Upper lobe of left lung (tissue), 6 donors: ENCODE measurements around the gene TPGS1. TPM values are rescaled to one million over a fixed set of nuclear protein-coding genes. Genes with fewer than 3 reads are reported as not detected.

ENCODE experiments used
- ATAC-seq, 2 donors: fragments of 200-7000 bp; cut with Tn5 transposase; one replicate each; pipeline ENCODE4 v1.9.1; 2022; ENCODE audit warnings: mild to moderate bottlenecking in 2 of 2, moderate library complexity in 2 of 2; ENCODE audit not compliant: low FRiP score in 2 of 2
- DNase-seq, 2 donors: peaks; one replicate each; pipeline ENCODE4 v3.0.0-alpha.2; 2019 to 2020
- H3K27ac ChIP-seq, 4 donors: fragments of 200-600 bp; sonication (generic); one replicate each; pipeline ENCODE4 v1.5.1; 2016 to 2019
- H3K27me3 ChIP-seq, 4 donors: fragments of 200-600 bp; sonication (generic); one replicate each; pipeline ENCODE4 v1.5.1; 2017 to 2019
- H3K36me3 ChIP-seq, 4 donors: fragments of 200-600 bp; sonication (generic); one replicate each; pipeline ENCODE4 v1.5.1; 2016 to 2019
- H3K4me1 ChIP-seq, 4 donors: fragments of 200-600 bp; sonication (generic); one replicate each; pipeline ENCODE4 v1.5.1; 2018 to 2019
- H3K4me3 ChIP-seq, 4 donors: fragments of 200-600 bp; sonication (generic); one replicate each; pipeline ENCODE4 v1.5.1; 2017 to 2019; ENCODE audit warnings: mild to moderate bottlenecking in 2 of 4, moderate library complexity in 1 of 4
- H3K9me3 ChIP-seq, 4 donors: fragments of 200-600 bp; sonication (generic); one replicate each; pipeline ENCODE4 v1.5.1; 2018 to 2019
- CTCF ChIP-seq, 6 experiments: fragments of 450-650 bp in 4 of 6; fragments of 200-600 bp in 2 of 6; sonication (generic) in 2 of 6; IDR thresholded peaks; one replicate each; pipeline ENCODE4 v1.5.1; 2016 to 2019; ENCODE audit warnings: antibody characterized with exemption in 6 of 6
- EP300 ChIP-seq, 4 donors: sonication (generic); formaldehyde crosslinking; IDR thresholded peaks; one replicate each; pipeline ENCODE4 v1.5.1; 2017; ENCODE audit warnings: antibody characterized with exemption in 4 of 4, control low read depth in 2 of 4
- POLR2A ChIP-seq, 4 donors: fragments of 450-650 bp; IDR thresholded peaks; one replicate each; pipeline ENCODE4 v1.5.1; 2016 to 2017; ENCODE audit warnings: antibody characterized with exemption in 4 of 4, mild to moderate bottlenecking in 2 of 4
- POLR2AphosphoS5 ChIP-seq, 2 donors: sonication (generic); formaldehyde crosslinking; IDR thresholded peaks; one replicate each; pipeline ENCODE4 v1.5.1; 2017; ENCODE audit warnings: antibody characterized with exemption in 2 of 2
- WGBS, 2 donors: methylation state at CpG; one replicate each; pipeline ENCODE4 v1.1.5; 2017 to 2018; 5-methylcytosine and 5-hydroxymethylcytosine counted together
- total RNA-seq, 6 donors: library from RNA; depleted of rRNA in 4 of 6; stranded (reverse); fragments of >200 nt in 4 of 6; gene quantifications; one replicate each; pipeline versions ENCODE4 v1.1.0 to v1.2.1, GENCODE V29; 2016 to 2021
- donor health status: DM: no; HTN: no; CAD: no; lungs with moderate emphysema.
- donor health status: DM: no; HTN: yes; CAD: no; lungs with severe emphysema.

The TPGS1 gene
- total RNA-seq, result 10 to 100 TPM; 30.9 to 67.1 (median 40.1) TPM

- 1 to 2% methylated on average over 10 to 59 of the region's 81 CpGs for WGBS, 2 donors
- peak in 4 of 6 experiments; percentile 28 to 63 (median 43) for TF ChIP-seq CTCF (IDR thresholded peaks at IDR 0.05)
- TF ChIP-seq POLR2A (IDR thresholded peaks at IDR 0.05), result peak in 3 of 4 donors; percentile 34 to 66 (median 51)
- peak in 1 of 4 donors; percentile 50 for TF ChIP-seq EP300 (IDR thresholded peaks at IDR 0.05)
- peak; percentile 60 to 81 for TF ChIP-seq POLR2AphosphoS5 (IDR thresholded peaks at IDR 0.05)
- Histone ChIP-seq H3K27me3 (no peaks in the 10 kb centered on the region), H3K4me1 (peaks cover 34 to 51% (median 37%) of the 10 kb centered on the region in 4 donors), H3K9me3 (no peaks in the 10 kb centered on the region), H3K4me3 (peak within 1 kb of the TSS; percentile 75 to 100 (median 95)), H3K27ac (peak within 1 kb of the TSS; percentile 79 to 98 (median 96)), H3K36me3 (peaks cover 0 to 7% (median 2%) of the 10 kb centered on the region in 4 donors)
- ATAC-seq (peak; percentile 94 to 96), DNase-seq (peak; percentile 79 to 95)
Measured at GRCh38 chr19:507286-508203, at the start of gene TPGS1. Gene TPGS1, plus strand, starts transcription at chr19:507497. Its CDS starts 10 bp downstream, at chr19:507507.

GRCh38 chr19:457636-458035, 49.7 kb upstream of the TPGS1 start:
- 95 to 96% methylated on average over 30 of the region's 30 CpGs for WGBS, 2 donors

GRCh38 chr19:458091-459042, 48.9 kb upstream of the TPGS1 start:
- Histone ChIP-seq H3K4me1 (peaks cover 12 to 28% (median 15%) of the 10 kb centered on the region in 4 donors), H3K27me3 (peaks cover 0 to 21% (median 5%) of the 10 kb centered on the region in 4 donors), H3K4me3 (no peak overlapping the region), H3K27ac (no peak overlapping the region), H3K36me3 (peaks cover 0 to 8% (median 0%) of the 10 kb centered on the region in 4 donors), H3K9me3 (no peaks in the 10 kb centered on the region)
- WGBS, 2 donors, result 95% methylated on average over 74 to 86 of the region's 89 CpGs
- no peak for ATAC-seq
- TF ChIP-seq POLR2A (IDR thresholded peaks at IDR 0.05) (no peak), EP300 (IDR thresholded peaks at IDR 0.05) (no peak), CTCF (IDR thresholded peaks at IDR 0.05) (no peak), POLR2AphosphoS5 (IDR thresholded peaks at IDR 0.05) (no peak)
- DNase-seq, result peak in 1 of 2 donors; percentile 66

More at GRCh38 chr19:457636-458035, 49.7 kb upstream of the TPGS1 start:
- no peaks in the 10 kb centered on the region for H3K9me3 ChIP-seq
- peaks cover 0 to 8% (median 0%) of the 10 kb centered on the region in 4 donors for H3K36me3 ChIP-seq
- H3K27me3 ChIP-seq, result peaks cover 0 to 21% (median 5%) of the 10 kb centered on the region in 4 donors
- no peak for TF ChIP-seq POLR2A (IDR thresholded peaks at IDR 0.05)
- TF ChIP-seq POLR2AphosphoS5 (IDR thresholded peaks at IDR 0.05), result no peak
- TF ChIP-seq CTCF (IDR thresholded peaks at IDR 0.05), result no peak
- TF ChIP-seq EP300 (IDR thresholded peaks at IDR 0.05), result no peak
- H3K4me3 ChIP-seq, result no peak overlapping the region
- peaks cover 12 to 28% (median 15%) of the 10 kb centered on the region in 4 donors for H3K4me1 ChIP-seq
- DNase-seq (peak in 1 of 2 donors; percentile 82), ATAC-seq (no peak)
- no peak overlapping the region for H3K27ac ChIP-seq

- Histone ChIP-seq H3K4me1 (peaks cover 12 to 28% (median 15%) of the 10 kb centered on the region in 4 donors), H3K36me3 (peaks cover 0 to 8% (median 0%) of the 10 kb centered on the region in 4 donors), H3K27me3 (peaks cover 0 to 21% (median 5%) of the 10 kb centered on the region in 4 donors), H3K9me3 (no peaks in the 10 kb centered on the region), H3K4me3 (peak overlapping the region; percentile 67 to 77 (median 74)), H3K27ac (peak overlapping the region; percentile 76 to 92 (median 82))
- no peak for TF ChIP-seq EP300 (IDR thresholded peaks at IDR 0.05)
- TF ChIP-seq CTCF (IDR thresholded peaks at IDR 0.05), result no peak
- peak in 2 of 4 donors; percentile 39 to 73 for TF ChIP-seq POLR2A (IDR thresholded peaks at IDR 0.05)
- TF ChIP-seq POLR2AphosphoS5 (IDR thresholded peaks at IDR 0.05), result peak in 1 of 2 donors; percentile 78
- 2 to 12% methylated on average over 9 to 26 of the region's 66 CpGs for WGBS, 2 donors
- ATAC-seq (peak in 1 of 2 donors; percentile 85), DNase-seq (peak; percentile 45 to 94)
Measured at GRCh38 chr19:459724-460511, 47.4 kb upstream of the TPGS1 start.
